ENCODE data around the gene NAA10. TPM values are rescaled to one million over a fixed set of nuclear protein-coding genes. Genes with fewer than 3 reads are reported as not detected.

NAA10 gene
- total RNA-seq, 1 experiment from 2014 or later: 124 TPM

DNA sequence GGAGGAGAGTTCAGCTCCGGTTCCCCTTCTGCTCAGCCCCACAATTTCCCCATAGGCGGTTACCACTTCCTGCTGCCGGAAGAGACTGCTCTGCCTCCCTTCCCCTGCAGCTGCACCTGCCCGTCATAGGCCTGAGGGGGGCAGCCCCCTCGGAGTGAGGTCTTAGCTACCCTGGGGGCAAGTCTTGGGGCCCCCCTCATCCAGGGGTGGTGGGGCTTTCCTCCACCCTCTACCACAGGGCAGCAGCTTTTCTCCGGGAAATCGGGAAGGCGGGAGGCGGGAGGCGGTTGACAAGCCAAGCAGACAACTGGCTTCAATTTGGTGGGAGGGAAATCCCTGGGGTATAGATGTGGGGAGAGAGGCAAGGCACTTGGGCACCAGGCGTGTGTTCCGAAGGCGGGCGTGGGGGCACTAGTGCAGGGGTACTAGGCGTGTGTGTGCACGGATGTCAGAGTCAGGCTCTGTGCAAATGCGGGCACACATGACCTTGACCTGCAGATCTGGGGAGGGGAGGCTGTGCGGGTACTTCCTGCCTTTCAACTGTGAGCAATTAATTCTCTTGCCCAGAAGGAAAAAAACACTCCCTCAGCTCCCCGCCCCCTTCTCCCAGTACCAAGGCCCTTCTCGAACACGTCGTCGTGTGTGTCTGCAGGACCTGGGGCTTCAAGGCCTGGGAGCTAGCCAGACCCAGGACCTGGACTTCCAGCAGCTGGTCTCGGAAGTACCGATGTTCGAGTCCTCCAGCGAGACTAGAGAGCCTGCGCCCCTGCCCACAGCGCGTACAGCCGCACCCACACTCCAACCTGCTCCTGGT, 7.8 kb downstream of the NAA10 start (continued):
- TF ChIP-seq, protein P1, sequence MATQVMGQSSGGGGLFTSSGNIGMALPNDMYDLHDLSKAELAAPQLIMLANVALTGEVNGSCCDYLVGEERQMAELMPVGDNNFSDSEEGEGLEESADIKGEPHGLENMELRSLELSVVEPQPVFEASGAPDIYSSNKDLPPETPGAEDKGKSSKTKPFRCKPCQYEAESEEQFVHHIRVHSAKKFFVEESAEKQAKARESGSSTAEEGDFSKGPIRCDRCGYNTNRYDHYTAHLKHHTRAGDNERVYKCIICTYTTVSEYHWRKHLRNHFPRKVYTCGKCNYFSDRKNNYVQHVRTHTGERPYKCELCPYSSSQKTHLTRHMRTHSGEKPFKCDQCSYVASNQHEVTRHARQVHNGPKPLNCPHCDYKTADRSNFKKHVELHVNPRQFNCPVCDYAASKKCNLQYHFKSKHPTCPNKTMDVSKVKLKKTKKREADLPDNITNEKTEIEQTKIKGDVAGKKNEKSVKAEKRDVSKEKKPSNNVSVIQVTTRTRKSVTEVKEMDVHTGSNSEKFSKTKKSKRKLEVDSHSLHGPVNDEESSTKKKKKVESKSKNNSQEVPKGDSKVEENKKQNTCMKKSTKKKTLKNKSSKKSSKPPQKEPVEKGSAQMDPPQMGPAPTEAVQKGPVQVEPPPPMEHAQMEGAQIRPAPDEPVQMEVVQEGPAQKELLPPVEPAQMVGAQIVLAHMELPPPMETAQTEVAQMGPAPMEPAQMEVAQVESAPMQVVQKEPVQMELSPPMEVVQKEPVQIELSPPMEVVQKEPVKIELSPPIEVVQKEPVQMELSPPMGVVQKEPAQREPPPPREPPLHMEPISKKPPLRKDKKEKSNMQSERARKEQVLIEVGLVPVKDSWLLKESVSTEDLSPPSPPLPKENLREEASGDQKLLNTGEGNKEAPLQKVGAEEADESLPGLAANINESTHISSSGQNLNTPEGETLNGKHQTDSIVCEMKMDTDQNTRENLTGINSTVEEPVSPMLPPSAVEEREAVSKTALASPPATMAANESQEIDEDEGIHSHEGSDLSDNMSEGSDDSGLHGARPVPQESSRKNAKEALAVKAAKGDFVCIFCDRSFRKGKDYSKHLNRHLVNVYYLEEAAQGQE (IDR thresholded peaks at IDR 0.05; ENCODE audit: low read depth): no peak
- no peak for TF ChIP-seq POLR2A (IDR thresholded peaks at IDR 0.05; ENCODE audit: borderline replicate concordance, extremely low read depth, insufficient read depth, insufficient read length)
- no peak for TF ChIP-seq YY1 (IDR thresholded peaks at IDR 0.05; ENCODE audit: extremely low read depth, insufficient replicate concordance, low read depth, low read length)
- TF ChIP-seq, protein P2, sequence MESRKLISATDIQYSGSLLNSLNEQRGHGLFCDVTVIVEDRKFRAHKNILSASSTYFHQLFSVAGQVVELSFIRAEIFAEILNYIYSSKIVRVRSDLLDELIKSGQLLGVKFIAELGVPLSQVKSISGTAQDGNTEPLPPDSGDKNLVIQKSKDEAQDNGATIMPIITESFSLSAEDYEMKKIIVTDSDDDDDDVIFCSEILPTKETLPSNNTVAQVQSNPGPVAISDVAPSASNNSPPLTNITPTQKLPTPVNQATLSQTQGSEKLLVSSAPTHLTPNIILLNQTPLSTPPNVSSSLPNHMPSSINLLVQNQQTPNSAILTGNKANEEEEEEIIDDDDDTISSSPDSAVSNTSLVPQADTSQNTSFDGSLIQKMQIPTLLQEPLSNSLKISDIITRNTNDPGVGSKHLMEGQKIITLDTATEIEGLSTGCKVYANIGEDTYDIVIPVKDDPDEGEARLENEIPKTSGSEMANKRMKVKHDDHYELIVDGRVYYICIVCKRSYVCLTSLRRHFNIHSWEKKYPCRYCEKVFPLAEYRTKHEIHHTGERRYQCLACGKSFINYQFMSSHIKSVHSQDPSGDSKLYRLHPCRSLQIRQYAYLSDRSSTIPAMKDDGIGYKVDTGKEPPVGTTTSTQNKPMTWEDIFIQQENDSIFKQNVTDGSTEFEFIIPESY (IDR thresholded peaks at IDR 0.05; ENCODE audit: extremely low read depth, insufficient replicate concordance, low read length): no peak
- no peak for TF ChIP-seq FOSL1 (IDR thresholded peaks at IDR 0.05; ENCODE audit: low read depth)
- no peak for TF ChIP-seq EZH2phosphoT487 (IDR thresholded peaks at IDR 0.05; ENCODE audit: borderline replicate concordance)
- TF ChIP-seq EZH2 (IDR thresholded peaks at IDR 0.05): no peak
